Glutamatergic neuron (in vitro differentiated cells): ENCODE data around the gene ADAMTS17. TPM values are rescaled to one million over a fixed set of nuclear protein-coding genes. Genes with fewer than 3 reads are reported as not detected.
"Not testable (repeated sequence)": the region's sequence is repeated elsewhere in the genome, so short reads cannot be mapped to it uniquely, and the experiment has no call there.

Source experiments
- DNase-seq: peaks from one replicate; pipeline ENCODE4 v3.0.0; 2022
- H3K27ac Mint-ChIP-seq: one replicate; pipeline ENCODE4 v1.8.0; 2020; ENCODE audit warnings: mild to moderate bottlenecking, mixed read lengths, inconsistent platforms; ENCODE audit not compliant: unreplicated experiment
- H3K27me3 Mint-ChIP-seq: one replicate; pipeline ENCODE4 v1.8.0; 2020; ENCODE audit warnings: mild to moderate bottlenecking, moderate library complexity, mixed read lengths, inconsistent platforms; ENCODE audit not compliant: unreplicated experiment
- H3K36me3 Mint-ChIP-seq: one replicate; pipeline ENCODE4 v1.8.0; 2020; ENCODE audit warnings: mild to moderate bottlenecking, mixed read lengths, inconsistent platforms; ENCODE audit not compliant: unreplicated experiment
- H3K4me1 Mint-ChIP-seq: one replicate; pipeline ENCODE4 v1.8.0; 2020; ENCODE audit warnings: mild to moderate bottlenecking, low read depth, mixed read lengths, inconsistent platforms; ENCODE audit not compliant: unreplicated experiment
- H3K4me3 Mint-ChIP-seq: one replicate; pipeline ENCODE4 v1.8.0; 2020; ENCODE audit warnings: mild to moderate bottlenecking, mixed read lengths, inconsistent platforms; ENCODE audit not compliant: unreplicated experiment
- H3K9me3 Mint-ChIP-seq: one replicate; pipeline ENCODE4 v1.8.0; 2020; ENCODE audit warnings: mild to moderate bottlenecking, moderate library complexity, mixed read lengths, inconsistent platforms; ENCODE audit not compliant: unreplicated experiment
- CTCF ChIP-seq: fragments of 200-600 bp; sonication (generic); IDR thresholded peaks from one replicate; pipeline ENCODE4 v1.5.0; 2021; ENCODE audit not compliant: partially characterized antibody, unreplicated experiment
- total RNA-seq: library from RNA; stranded (reverse); fragmentation: NEBNext Ultra II Directional; extraction: Animal tissue kit (Norgen Biotek cat#: 25700); gene quantifications from one replicate; pipeline ENCODE4 v1.2.1, GENCODE V29; 2021; ENCODE audit not compliant: unreplicated experiment

The ADAMTS17 gene
- total RNA-seq, 1 donor from 2014 or later, result 6.8 TPM

GRCh38 chr15:99931703-99932603, 409.8 kb downstream of the ADAMTS17 start:
- H3K27ac Mint-ChIP-seq, result no peak overlapping the region
- H3K9me3 Mint-ChIP-seq, result peaks cover 7% of the 10 kb centered on the region
- peaks cover 10% of the 10 kb centered on the region for H3K27me3 Mint-ChIP-seq
- no peaks in the 10 kb centered on the region for H3K4me1 Mint-ChIP-seq
- H3K36me3 Mint-ChIP-seq, result peaks cover 6% of the 10 kb centered on the region
- no peak for TF ChIP-seq CTCF
- H3K4me3 Mint-ChIP-seq, result no peak overlapping the region
- DNase-seq, result no peak

GRCh38 chr15:99930696-99931095, 411.1 kb downstream of the ADAMTS17 start:
- Mint-ChIP-seq H3K36me3 (peaks cover 6% of the 10 kb centered on the region), H3K27me3 (peaks cover 14% of the 10 kb centered on the region), H3K4me1 (no peaks in the 10 kb centered on the region), H3K27ac (no peak overlapping the region), H3K9me3 (peaks cover 11% of the 10 kb centered on the region), H3K4me3 (no peak overlapping the region)
- no peak for TF ChIP-seq CTCF
- no peak for DNase-seq

GRCh38 chr15:99929266-99929665, 412.5 kb downstream of the ADAMTS17 start:
- TF ChIP-seq CTCF, result no peak
- no peaks in the 10 kb centered on the region for H3K4me1 Mint-ChIP-seq
- no peak overlapping the region for H3K27ac Mint-ChIP-seq
- H3K27me3 Mint-ChIP-seq, result peaks cover 20% of the 10 kb centered on the region
- DNase-seq, result no peak
- no peak overlapping the region for H3K4me3 Mint-ChIP-seq
- peaks cover 14% of the 10 kb centered on the region for H3K9me3 Mint-ChIP-seq
- peaks cover 6% of the 10 kb centered on the region for H3K36me3 Mint-ChIP-seq

- Mint-ChIP-seq H3K36me3 (peaks cover 6% of the 10 kb centered on the region), H3K4me3 (peak overlapping the region; percentile 81), H3K9me3 (peaks cover 14% of the 10 kb centered on the region), H3K4me1 (no peaks in the 10 kb centered on the region), H3K27me3 (peaks cover 21% of the 10 kb centered on the region), H3K27ac (no peak overlapping the region)
- peak; percentile 76 for DNase-seq
- TF ChIP-seq CTCF, result peak; percentile 78
Measured at GRCh38 chr15:99928429-99928981, 413.3 kb downstream of the ADAMTS17 start.

GRCh38 chr15:99926532-99926931, 415.2 kb downstream of the ADAMTS17 start:
- DNase-seq, H3K4me3 Mint-ChIP-seq, H3K4me1 Mint-ChIP-seq, H3K36me3 Mint-ChIP-seq, H3K27ac Mint-ChIP-seq: not testable (repeated sequence)
- Mint-ChIP-seq H3K9me3 (peaks cover 14% of the 10 kb centered on the region), H3K27me3 (peaks cover 20% of the 10 kb centered on the region)
